ENCODE results near the gene FAM53A.

- TF ChIP-seq, protein P1, sequence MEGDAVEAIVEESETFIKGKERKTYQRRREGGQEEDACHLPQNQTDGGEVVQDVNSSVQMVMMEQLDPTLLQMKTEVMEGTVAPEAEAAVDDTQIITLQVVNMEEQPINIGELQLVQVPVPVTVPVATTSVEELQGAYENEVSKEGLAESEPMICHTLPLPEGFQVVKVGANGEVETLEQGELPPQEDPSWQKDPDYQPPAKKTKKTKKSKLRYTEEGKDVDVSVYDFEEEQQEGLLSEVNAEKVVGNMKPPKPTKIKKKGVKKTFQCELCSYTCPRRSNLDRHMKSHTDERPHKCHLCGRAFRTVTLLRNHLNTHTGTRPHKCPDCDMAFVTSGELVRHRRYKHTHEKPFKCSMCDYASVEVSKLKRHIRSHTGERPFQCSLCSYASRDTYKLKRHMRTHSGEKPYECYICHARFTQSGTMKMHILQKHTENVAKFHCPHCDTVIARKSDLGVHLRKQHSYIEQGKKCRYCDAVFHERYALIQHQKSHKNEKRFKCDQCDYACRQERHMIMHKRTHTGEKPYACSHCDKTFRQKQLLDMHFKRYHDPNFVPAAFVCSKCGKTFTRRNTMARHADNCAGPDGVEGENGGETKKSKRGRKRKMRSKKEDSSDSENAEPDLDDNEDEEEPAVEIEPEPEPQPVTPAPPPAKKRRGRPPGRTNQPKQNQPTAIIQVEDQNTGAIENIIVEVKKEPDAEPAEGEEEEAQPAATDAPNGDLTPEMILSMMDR (IDR thresholded peaks at IDR 0.05), result no peak
- no peak for TF ChIP-seq CBX2 (IDR thresholded peaks at IDR 0.05; ENCODE audit: borderline replicate concordance, low read depth)
Measured at GRCh38 chr4:1668488-1668840, 15.6 kb downstream of the FAM53A start.

Data from A549 (cell line).